SK-N-SH treated with all-trans-retinoic acid at 6 μM for 48 hours (cell line): ENCODE measurements around the gene PCLO.

Experiments used
- ATAC-seq: fragments of 200-7000 bp; cut with Tn5 transposase; 3 replicates; pipeline ENCODE4 v1.9.1; 2020; ENCODE audit warnings: mild to moderate bottlenecking, moderate library complexity
- ARNTL ChIP-seq: fragments of 450-650 bp; formaldehyde crosslinking; IDR thresholded peaks from 2 replicates; pipeline ENCODE4 v1.5.0; 2020; ENCODE audit warnings: low read depth, mild to moderate bottlenecking, moderate library complexity, borderline replicate concordance
- BACH2 ChIP-seq: fragments of 250-450 bp; sonication (Bioruptor Pico); IDR thresholded peaks from 2 replicates; pipeline ENCODE4 v1.9.0; 2021; ENCODE audit warnings: mild to moderate bottlenecking, borderline replicate concordance
- CREB5 ChIP-seq: fragments of 250-450 bp; sonication (Bioruptor Pico); IDR thresholded peaks from 2 replicates; pipeline ENCODE4 v1.5.1; 2020; ENCODE audit warnings: low read depth, mild to moderate bottlenecking, moderate library complexity
- CSDC2 ChIP-seq: fragments of 250-450 bp; sonication (Bioruptor Pico); IDR thresholded peaks from 2 replicates; pipeline ENCODE4 v1.5.0; 2020; ENCODE audit warnings: mild to moderate bottlenecking, moderate library complexity
- ESRRG ChIP-seq: fragments of 250-450 bp; sonication (Bioruptor Pico); IDR thresholded peaks from 2 replicates; pipeline ENCODE4 v1.6.1; 2021; ENCODE audit warnings: mild to moderate bottlenecking
- GLIS3 ChIP-seq: fragments of 250-450 bp; sonication (Bioruptor Pico); IDR thresholded peaks from 2 replicates; pipeline ENCODE4 v1.5.0; 2020; ENCODE audit warnings: mild to moderate bottlenecking, moderate library complexity
- ISL1 ChIP-seq: fragments of 250-450 bp; sonication (Bioruptor Pico); IDR thresholded peaks from 2 replicates; pipeline ENCODE4 v2.1.2; 2022; ENCODE audit warnings: mild to moderate bottlenecking, moderate library complexity
- PATZ1 ChIP-seq: fragments of 250-450 bp; sonication (Bioruptor Pico); IDR thresholded peaks from 2 replicates; pipeline ENCODE4 v1.8.0; 2020; ENCODE audit warnings: mild to moderate bottlenecking, moderate library complexity, borderline replicate concordance
- POU6F1 ChIP-seq: fragments of 250-450 bp; sonication (Bioruptor Pico); IDR thresholded peaks from 2 replicates; pipeline ENCODE4 v1.8.0; 2021; ENCODE audit warnings: low read depth, mild to moderate bottlenecking, moderate library complexity, borderline replicate concordance
- RARB ChIP-seq: fragments of 250-450 bp; sonication (Bioruptor Pico); IDR thresholded peaks from 2 replicates; pipeline ENCODE4 v1.8.0; 2021; ENCODE audit warnings: mild to moderate bottlenecking, moderate library complexity
- TCF4 ChIP-seq: fragments of 250-450 bp; sonication (Bioruptor Pico); IDR thresholded peaks from 2 replicates; pipeline ENCODE4 v1.8.0; 2021; ENCODE audit warnings: mild to moderate bottlenecking, moderate library complexity, borderline replicate concordance
- TOX ChIP-seq: fragments of 250-450 bp; sonication (Bioruptor Pico); IDR thresholded peaks from 2 replicates; pipeline ENCODE4 v1.8.0; 2021; ENCODE audit warnings: mild to moderate bottlenecking, moderate library complexity, borderline replicate concordance
- TSHZ2 ChIP-seq: fragments of 250-450 bp; sonication (Bioruptor Pico); IDR thresholded peaks from 2 replicates; pipeline ENCODE4 v1.5.0; 2020; ENCODE audit warnings: mild to moderate bottlenecking, moderate library complexity
- ZC3H10 ChIP-seq: fragments of 250-450 bp; sonication (Bioruptor Pico); IDR thresholded peaks from 2 replicates; pipeline ENCODE4 v1.5.1; 2021; ENCODE audit warnings: mild to moderate bottlenecking, moderate library complexity
- ZFP3 ChIP-seq: fragments of 250-450 bp; sonication (Bioruptor Pico); IDR thresholded peaks from 2 replicates; pipeline ENCODE4 v1.5.0; 2020; ENCODE audit warnings: mild to moderate bottlenecking, moderate library complexity
- ZFP30 ChIP-seq: fragments of 450-650 bp; formaldehyde crosslinking; IDR thresholded peaks from 2 replicates; pipeline ENCODE4 v1.5.0; 2022; ENCODE audit warnings: mild to moderate bottlenecking, moderate library complexity
- ZNF70 ChIP-seq: fragments of 450-650 bp; formaldehyde crosslinking; IDR thresholded peaks from 2 replicates; pipeline ENCODE4 v1.5.0; 2020; ENCODE audit warnings: mild to moderate bottlenecking, moderate library complexity
- ZNF8 ChIP-seq: fragments of 450-650 bp; formaldehyde crosslinking; IDR thresholded peaks from 2 replicates; pipeline ENCODE4 v1.5.0; 2020; ENCODE audit warnings: mild to moderate bottlenecking, moderate library complexity

PCLO gene

GRCh38 chr7:82760831-82761230, 401.9 kb downstream of the PCLO start:
- no peak for TF ChIP-seq RARB (CRISPR knock-in tag)
- TF ChIP-seq, all 23 proteins: peak for 0
- peak; percentile 50; the same call in 1 of the 3 replicates for ATAC-seq

- no peak for ATAC-seq
- TF ChIP-seq ISL1 (CRISPR knock-in tag), result peak; percentile 62
- no peak for TF ChIP-seq PATZ1 (CRISPR knock-in tag)
Observed at GRCh38 chr7:82760074-82760473, 402.6 kb downstream of the PCLO start.

- peak; percentile 98 for ATAC-seq
- TF ChIP-seq ZFP3 (no peak), ISL1 (CRISPR knock-in tag) (peak; percentile 39; the same call in 1 of the 2 replicates)
Observed at GRCh38 chr7:82755705-82756551, 406.8 kb downstream of the PCLO start.

GRCh38 chr7:82750007-82750406, 412.7 kb downstream of the PCLO start:
- no peak for ATAC-seq
- TF ChIP-seq CREB5 (CRISPR knock-in tag), result 0 out of 2 replicates have a peak, but pooled peaks have one; percentile 31
- TF ChIP-seq ZFP30 (CRISPR knock-in tag), result no peak
- no peak for TF ChIP-seq TCF4 (CRISPR knock-in tag)
- no peak for TF ChIP-seq ZNF8
- no peak for TF ChIP-seq ESRRG (CRISPR knock-in tag)
- TF ChIP-seq TOX, result no peak
- TF ChIP-seq ISL1 (CRISPR knock-in tag), result peak; percentile 95
- TF ChIP-seq RARB (CRISPR knock-in tag), result no peak
- TF ChIP-seq CSDC2 (CRISPR knock-in tag), result no peak
- TF ChIP-seq, all 23 proteins: peak for 2

GRCh38 chr7:82745820-82746219, 416.9 kb downstream of the PCLO start:
- ATAC-seq, result no peak
- TF ChIP-seq PATZ1 (CRISPR knock-in tag) (no peak), TOX (no peak), ZFP3 (no peak), CSDC2 (CRISPR knock-in tag) (no peak), ZNF70 (no peak), ARNTL (CRISPR knock-in tag) (no peak), TSHZ2 (CRISPR knock-in tag) (no peak), GLIS3 (CRISPR knock-in tag) (no peak), BACH2 (no peak), ZFP30 (CRISPR knock-in tag) (no peak), ZC3H10 (CRISPR knock-in tag) (no peak), ZNF8 (no peak), POU6F1 (CRISPR knock-in tag) (no peak), TCF4 (CRISPR knock-in tag) (no peak), ISL1 (CRISPR knock-in tag) (no peak)
